Breast epithelium (tissue), 3 donors: ENCODE results near the gene CLK4.

ENCODE experiments used
- CTCF ChIP-seq, 3 donors: fragments of 450-650 bp; IDR thresholded peaks; one replicate each; pipeline ENCODE4 v1.5.1; 2016 to 2017; ENCODE audit warnings: antibody characterized with exemption in 3 of 3, mild to moderate bottlenecking in 3 of 3, moderate library complexity in 3 of 3
- POLR2A ChIP-seq: fragments of 450-650 bp; IDR thresholded peaks from one replicate; pipeline ENCODE4 v1.6.1; 2016; ENCODE audit warnings: antibody characterized with exemption, mild to moderate bottlenecking, moderate library complexity

GRCh38 chr5:178572617-178573016 is 54.2 kb downstream of the CLK4 start:
- TF ChIP-seq CTCF (IDR thresholded peaks at IDR 0.05) (no peak), POLR2A (no peak)
